Neural cell (in vitro differentiated cells): ENCODE results near the gene CASP12. TPM values are rescaled to one million over a fixed set of nuclear protein-coding genes. Genes with fewer than 3 reads are reported as not detected.

Experiments used
- H2AFZ ChIP-seq: fragments of 200-600, 300-800 bp; sonication (generic), shearing (Covaris generic); 2 replicates; pipeline ENCODE4 v1.6.0; 2014; ENCODE audit warnings: low read depth, mild to moderate bottlenecking, antibody characterized with exemption, low read length, moderate library complexity
- H3F3A ChIP-seq: fragments of 200-600 bp; shearing (Covaris generic); 2 replicates; pipeline ENCODE4 v1.6.1; 2016; ENCODE audit warnings: mild to moderate bottlenecking, moderate library complexity, mixed read lengths, antibody characterized with exemption, low read length; ENCODE audit not compliant: insufficient read depth, poor library complexity, severe bottlenecking
- H3K27ac ChIP-seq: fragments of 200-600, 300-800 bp; sonication (generic), shearing (Covaris generic); 2 replicates; pipeline ENCODE4 v1.5.1; 2014; ENCODE audit warnings: mild to moderate bottlenecking, low read length, moderate library complexity
- H3K27me3 ChIP-seq: fragments of 300-800, 200-600 bp; sonication (generic), shearing (Covaris generic); 2 replicates; pipeline ENCODE4 v1.6.0; 2014; ENCODE audit warnings: mild to moderate bottlenecking, low read depth, low read length, moderate library complexity; ENCODE audit not compliant: insufficient read depth
- H3K36me3 ChIP-seq: fragments of 300-800, 200-600 bp; sonication (generic), shearing (Covaris generic); 2 replicates; pipeline ENCODE4 v1.5.1; 2014; ENCODE audit warnings: mild to moderate bottlenecking, antibody characterized with exemption, low read length, moderate library complexity; ENCODE audit not compliant: insufficient read depth
- H3K4me2 ChIP-seq: fragments of 300-800, 200-600 bp; sonication (generic), shearing (Covaris generic); 2 replicates; pipeline ENCODE4 v1.6.0; 2014; ENCODE audit warnings: mild to moderate bottlenecking, low read length
- H3K4me3 ChIP-seq: fragments of 300-800, 200-600 bp; sonication (generic), shearing (Covaris generic); 2 replicates; pipeline ENCODE4 v1.5.1; 2014; ENCODE audit warnings: mild to moderate bottlenecking, low read length, moderate library complexity
- H3K79me2 ChIP-seq: fragments of 200-600 bp; shearing (Covaris generic); replicated peaks from 2 replicates; pipeline ENCODE4 v1.6.0; 2014; ENCODE audit warnings: mild to moderate bottlenecking, low read length, moderate library complexity; ENCODE audit not compliant: insufficient read depth
- H3K9ac ChIP-seq: fragments of 300-800, 200-600 bp; sonication (generic), shearing (Covaris generic); 2 replicates; pipeline ENCODE4 v1.6.1; 2016; ENCODE audit warnings: mild to moderate bottlenecking, low read length, mixed read lengths
- H3K9me2 ChIP-seq: fragments of 200-600 bp; shearing (Covaris generic); 2 replicates; pipeline ENCODE4 v1.6.1; 2016; ENCODE audit warnings: mild to moderate bottlenecking, low read length, mixed read lengths; ENCODE audit not compliant: insufficient read depth
- H3K9me3 ChIP-seq: fragments of 200-600, 300-800 bp; sonication (generic), shearing (Covaris generic); 2 replicates; pipeline ENCODE4 v1.6.1; 2016; ENCODE audit warnings: mild to moderate bottlenecking, mixed run types, low read length, moderate library complexity, mixed read lengths
- H4K20me1 ChIP-seq: fragments of 200-600 bp; shearing (Covaris generic); 2 replicates; pipeline ENCODE4 v1.6.1; 2016; ENCODE audit warnings: mild to moderate bottlenecking, mixed run types; ENCODE audit not compliant: insufficient read depth
- CTCF ChIP-seq: fragments of 450-650 bp; IDR thresholded peaks from 2 replicates; pipeline ENCODE4 v1.5.1; 2014; ENCODE audit warnings: antibody characterized with exemption, mild to moderate bottlenecking, moderate library complexity; ENCODE audit not compliant: poor library complexity, severe bottlenecking
- EP300 ChIP-seq: fragments of 450-650 bp; conservative IDR thresholded peaks from 2 replicates; pipeline ENCODE4 v1.6.1; 2014; ENCODE audit warnings: antibody characterized with exemption, mild to moderate bottlenecking, moderate library complexity; ENCODE audit not compliant: poor library complexity, severe bottlenecking
- EZH2 ChIP-seq: fragments of 200-600, 300-800 bp; shearing (Covaris generic), sonication (generic); IDR thresholded peaks from 2 replicates; pipeline ENCODE4 v1.6.1; 2014; ENCODE audit warnings: antibody characterized with exemption, low read length, borderline replicate concordance, mild to moderate bottlenecking; ENCODE audit not compliant: insufficient read depth, poor library complexity, severe bottlenecking
- MXI1 ChIP-seq: fragments of 450-650 bp; conservative IDR thresholded peaks from 2 replicates; pipeline ENCODE4 v1.6.1; 2014; ENCODE audit warnings: antibody characterized with exemption, mild to moderate bottlenecking; ENCODE audit not compliant: poor library complexity, severe bottlenecking
- POLR2AphosphoS5 ChIP-seq: IDR thresholded peaks from 2 replicates; pipeline ENCODE4 v1.6.1; 2012
- RAD21 ChIP-seq: fragments of 450-650 bp; conservative IDR thresholded peaks from 2 replicates; pipeline ENCODE4 v1.6.1; 2014; ENCODE audit warnings: antibody characterized with exemption, mild to moderate bottlenecking, moderate library complexity
- SMC3 ChIP-seq: fragments of 450-650 bp; conservative IDR thresholded peaks from 2 replicates; pipeline ENCODE4 v1.6.1; 2014; ENCODE audit warnings: antibody characterized with exemption, mild to moderate bottlenecking, moderate library complexity; ENCODE audit not compliant: poor library complexity
- TAF1 ChIP-seq: IDR thresholded peaks from 2 replicates; pipeline ENCODE4 v1.6.1; 2012; ENCODE audit warnings: low read depth
- polyA plus RNA-seq: library from polyadenylated mRNA; depleted of rRNA; stranded (reverse); fragments of >200 nt; gene quantifications from 2 replicates; pipeline ENCODE4 v1.2.3, GENCODE V29; 2014
- TF ChIP-seq, protein P1 (sequence below): IDR thresholded peaks from 2 replicates; pipeline ENCODE4 v1.6.1; 2012; ENCODE audit warnings: borderline replicate concordance

Gene CASP12
- polyA plus RNA-seq, 1 donor from 2014 or later: not detected

DNA sequence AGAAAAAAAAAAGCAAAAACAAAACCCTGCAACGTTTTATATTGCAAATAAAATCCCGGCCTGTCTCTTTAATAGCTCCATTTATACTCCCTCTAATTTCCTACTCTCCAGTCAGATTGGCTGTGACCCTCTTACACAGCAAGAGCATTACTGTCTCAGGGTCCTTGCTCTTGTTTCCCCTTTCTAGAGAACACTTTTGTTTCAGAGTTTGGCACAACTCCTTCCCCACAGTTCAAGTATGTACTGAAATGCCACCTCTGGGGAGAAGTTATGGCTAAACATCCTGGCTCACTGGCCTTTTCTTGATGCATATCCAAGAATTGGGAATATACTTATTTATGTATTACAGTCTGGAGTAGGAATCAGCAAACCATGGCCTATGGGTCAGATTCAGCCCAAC, 2.6 kb downstream of the CASP12 start:
- H3K27ac ChIP-seq: no peak overlapping the region
- H3F3A ChIP-seq: no peaks in the 10 kb centered on the region
- no peaks in the 10 kb centered on the region for H3K79me2 ChIP-seq
- H3K36me3 ChIP-seq: no peaks in the 10 kb centered on the region
- H2AFZ ChIP-seq: no peak overlapping the region
- no peak overlapping the region for H3K4me3 ChIP-seq
- H3K27me3 ChIP-seq: no peaks in the 10 kb centered on the region
- no peak for TF ChIP-seq SMC3
- no peak for TF ChIP-seq EZH2
- H3K9me3 ChIP-seq: no peaks in the 10 kb centered on the region
- no peaks in the 10 kb centered on the region for H4K20me1 ChIP-seq
- no peak overlapping the region for H3K9ac ChIP-seq
- H3K9me2 ChIP-seq: no peaks in the 10 kb centered on the region
- no peak overlapping the region for H3K4me2 ChIP-seq

- Histone ChIP-seq H3K4me3 (no peak overlapping the region), H3K9me2 (no peaks in the 10 kb centered on the region), H3F3A (no peaks in the 10 kb centered on the region), H3K79me2 (no peaks in the 10 kb centered on the region), H3K9me3 (no peaks in the 10 kb centered on the region), H3K27me3 (no peaks in the 10 kb centered on the region), H2AFZ (no peak overlapping the region), H3K4me2 (no peak overlapping the region), H4K20me1 (no peaks in the 10 kb centered on the region), H3K9ac (no peak overlapping the region), H3K27ac (no peak overlapping the region), H3K36me3 (no peaks in the 10 kb centered on the region)
- TF ChIP-seq EP300: no peak
- TF ChIP-seq CTCF: no peak
- no peak for TF ChIP-seq RAD21
- TF ChIP-seq TAF1: no peak
Observed at GRCh38 chr11:104893876-104894275, 4.4 kb downstream of the CASP12 start.

DNA sequence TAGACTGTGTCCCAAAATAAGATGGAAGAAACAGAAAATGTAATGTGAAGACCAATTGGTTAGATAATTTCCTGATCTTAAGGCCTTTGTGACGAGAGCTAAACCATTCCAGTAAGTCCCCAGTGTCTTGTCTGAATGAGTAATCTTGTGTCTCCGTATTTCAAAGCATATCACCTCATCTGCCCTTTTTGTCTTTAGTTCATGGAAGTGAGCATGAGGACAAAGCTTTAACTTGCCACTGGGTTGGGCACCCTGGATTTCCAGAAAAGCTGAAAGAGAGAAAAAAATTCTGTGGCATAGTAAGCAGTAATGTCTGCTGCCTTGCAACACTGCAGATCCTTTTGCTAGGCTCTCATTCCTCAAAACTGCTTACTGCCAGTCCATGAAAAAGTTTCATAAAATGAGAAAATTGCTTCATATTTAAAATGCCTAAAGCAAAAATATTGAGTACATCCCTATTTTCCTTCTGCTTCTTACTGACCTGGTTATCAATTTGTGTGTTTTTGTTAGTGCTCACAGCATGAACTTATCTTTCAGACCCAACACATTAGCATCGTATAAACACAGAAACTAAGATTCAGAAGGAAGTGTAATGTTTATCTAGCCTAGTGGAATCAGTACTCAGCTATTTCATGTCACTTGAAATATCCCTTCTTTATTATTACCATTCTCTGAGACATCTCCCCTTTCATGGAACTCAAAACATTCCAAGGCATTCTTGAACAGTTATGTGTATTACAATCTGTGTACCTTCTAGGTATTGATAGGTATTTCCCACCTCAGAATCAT, 5.3 kb downstream of the CASP12 start:
- Histone ChIP-seq H3K36me3 (no peaks in the 10 kb centered on the region), H3K9me2 (no peaks in the 10 kb centered on the region), H3K27me3 (no peaks in the 10 kb centered on the region), H3K4me3 (no peak overlapping the region), H3K9ac (no peak overlapping the region), H4K20me1 (no peaks in the 10 kb centered on the region), H3K79me2 (no peaks in the 10 kb centered on the region), H3F3A (no peaks in the 10 kb centered on the region), H3K9me3 (no peaks in the 10 kb centered on the region), H2AFZ (no peak overlapping the region), H3K4me2 (no peak overlapping the region), H3K27ac (no peak overlapping the region)
- TF ChIP-seq SMC3 (no peak), EP300 (no peak), EZH2 (no peak), TAF1 (no peak), CTCF (no peak), RAD21 (no peak), MXI1 (no peak), POLR2AphosphoS5 (no peak)
- TF ChIP-seq, protein P1, sequence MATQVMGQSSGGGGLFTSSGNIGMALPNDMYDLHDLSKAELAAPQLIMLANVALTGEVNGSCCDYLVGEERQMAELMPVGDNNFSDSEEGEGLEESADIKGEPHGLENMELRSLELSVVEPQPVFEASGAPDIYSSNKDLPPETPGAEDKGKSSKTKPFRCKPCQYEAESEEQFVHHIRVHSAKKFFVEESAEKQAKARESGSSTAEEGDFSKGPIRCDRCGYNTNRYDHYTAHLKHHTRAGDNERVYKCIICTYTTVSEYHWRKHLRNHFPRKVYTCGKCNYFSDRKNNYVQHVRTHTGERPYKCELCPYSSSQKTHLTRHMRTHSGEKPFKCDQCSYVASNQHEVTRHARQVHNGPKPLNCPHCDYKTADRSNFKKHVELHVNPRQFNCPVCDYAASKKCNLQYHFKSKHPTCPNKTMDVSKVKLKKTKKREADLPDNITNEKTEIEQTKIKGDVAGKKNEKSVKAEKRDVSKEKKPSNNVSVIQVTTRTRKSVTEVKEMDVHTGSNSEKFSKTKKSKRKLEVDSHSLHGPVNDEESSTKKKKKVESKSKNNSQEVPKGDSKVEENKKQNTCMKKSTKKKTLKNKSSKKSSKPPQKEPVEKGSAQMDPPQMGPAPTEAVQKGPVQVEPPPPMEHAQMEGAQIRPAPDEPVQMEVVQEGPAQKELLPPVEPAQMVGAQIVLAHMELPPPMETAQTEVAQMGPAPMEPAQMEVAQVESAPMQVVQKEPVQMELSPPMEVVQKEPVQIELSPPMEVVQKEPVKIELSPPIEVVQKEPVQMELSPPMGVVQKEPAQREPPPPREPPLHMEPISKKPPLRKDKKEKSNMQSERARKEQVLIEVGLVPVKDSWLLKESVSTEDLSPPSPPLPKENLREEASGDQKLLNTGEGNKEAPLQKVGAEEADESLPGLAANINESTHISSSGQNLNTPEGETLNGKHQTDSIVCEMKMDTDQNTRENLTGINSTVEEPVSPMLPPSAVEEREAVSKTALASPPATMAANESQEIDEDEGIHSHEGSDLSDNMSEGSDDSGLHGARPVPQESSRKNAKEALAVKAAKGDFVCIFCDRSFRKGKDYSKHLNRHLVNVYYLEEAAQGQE: no peak
